ENCODE results near the gene HOXC10.

The HOXC10 gene

GRCh38 chr12:54025499-54026405, 40.8 kb downstream of the HOXC10 start:
- TF ChIP-seq, protein P1, sequence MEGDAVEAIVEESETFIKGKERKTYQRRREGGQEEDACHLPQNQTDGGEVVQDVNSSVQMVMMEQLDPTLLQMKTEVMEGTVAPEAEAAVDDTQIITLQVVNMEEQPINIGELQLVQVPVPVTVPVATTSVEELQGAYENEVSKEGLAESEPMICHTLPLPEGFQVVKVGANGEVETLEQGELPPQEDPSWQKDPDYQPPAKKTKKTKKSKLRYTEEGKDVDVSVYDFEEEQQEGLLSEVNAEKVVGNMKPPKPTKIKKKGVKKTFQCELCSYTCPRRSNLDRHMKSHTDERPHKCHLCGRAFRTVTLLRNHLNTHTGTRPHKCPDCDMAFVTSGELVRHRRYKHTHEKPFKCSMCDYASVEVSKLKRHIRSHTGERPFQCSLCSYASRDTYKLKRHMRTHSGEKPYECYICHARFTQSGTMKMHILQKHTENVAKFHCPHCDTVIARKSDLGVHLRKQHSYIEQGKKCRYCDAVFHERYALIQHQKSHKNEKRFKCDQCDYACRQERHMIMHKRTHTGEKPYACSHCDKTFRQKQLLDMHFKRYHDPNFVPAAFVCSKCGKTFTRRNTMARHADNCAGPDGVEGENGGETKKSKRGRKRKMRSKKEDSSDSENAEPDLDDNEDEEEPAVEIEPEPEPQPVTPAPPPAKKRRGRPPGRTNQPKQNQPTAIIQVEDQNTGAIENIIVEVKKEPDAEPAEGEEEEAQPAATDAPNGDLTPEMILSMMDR (IDR thresholded peaks at IDR 0.05; ENCODE audit: low read depth, low read length, missing control alignments) = no peak
- in situ Hi-C loops (cut with HindIII; ENCODE audit: low sequenced_read_pairs) = no loop called here
- H3K4me3 ChIP-seq (ENCODE audit: low read depth, low read length) = no peak overlapping the region
- no peak for DNase-seq (ENCODE audit: low read depth)

DNA sequence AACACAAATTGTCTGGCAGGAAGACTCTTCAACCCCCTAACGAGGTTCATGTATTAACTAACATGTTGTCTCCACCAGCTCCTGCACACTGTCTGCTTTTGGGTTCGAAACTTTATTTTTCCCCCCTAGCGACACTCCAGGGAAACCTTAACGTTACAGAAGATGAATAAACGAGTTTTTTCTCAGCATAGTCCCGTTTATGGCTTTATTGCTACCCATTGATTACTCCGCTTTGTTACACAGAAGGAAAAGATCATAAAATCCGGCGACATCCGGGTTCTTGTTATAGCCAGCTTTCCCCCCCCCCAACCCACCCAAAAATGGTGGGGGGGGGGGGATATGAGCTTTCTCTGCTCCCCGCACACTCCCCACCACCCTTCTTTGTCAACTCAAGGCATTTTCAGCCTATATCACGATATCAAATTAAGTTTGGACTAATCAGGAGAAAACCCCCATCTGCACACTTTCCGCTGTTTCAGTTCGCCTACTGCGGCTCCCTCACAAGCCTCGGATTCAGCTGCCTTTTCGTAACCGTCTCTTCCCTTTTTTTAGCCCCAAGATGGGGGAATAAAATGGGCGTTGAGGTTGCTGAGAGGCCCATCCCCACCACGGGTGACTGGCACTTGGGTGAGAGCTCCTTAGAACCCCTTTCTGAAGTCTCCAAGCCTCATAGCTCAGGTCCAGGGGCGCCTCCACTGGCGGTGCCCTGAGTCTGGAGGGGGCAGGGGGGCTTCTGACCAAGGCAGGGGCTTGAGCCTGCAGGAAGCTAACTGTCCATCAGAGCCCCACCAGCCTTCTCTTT, 41.9 kb downstream of the HOXC10 start:
- H3K4me3 ChIP-seq (ENCODE audit: low read depth, low read length) = no peak overlapping the region
- no peak for DNase-seq (ENCODE audit: low read depth)
- in situ Hi-C loops (cut with HindIII; ENCODE audit: low sequenced_read_pairs) = no loop called here
- TF ChIP-seq, protein P1 (IDR thresholded peaks at IDR 0.05; ENCODE audit: low read depth, low read length, missing control alignments) = no peak

DNA sequence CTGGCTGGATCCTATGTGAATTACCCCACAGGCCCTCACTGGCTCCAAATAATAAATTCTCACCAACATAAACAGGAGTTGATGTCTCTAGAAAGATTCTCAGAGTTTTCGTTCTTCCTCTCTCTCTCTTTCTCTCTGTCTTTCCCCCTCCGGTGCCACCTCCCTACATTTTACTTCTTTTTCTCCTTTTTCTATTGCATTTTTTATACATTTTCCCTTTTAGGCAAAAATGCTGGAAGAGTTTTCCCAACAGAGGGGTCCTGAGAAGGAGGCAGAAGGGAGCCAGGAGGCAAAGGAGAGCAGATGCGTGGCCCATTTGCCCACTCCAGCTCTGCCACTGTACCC, 42.5 kb downstream of the HOXC10 start:
- in situ Hi-C loops (cut with HindIII; ENCODE audit: low sequenced_read_pairs) = no loop called here
- DNase-seq (ENCODE audit: low read depth) = no peak
- TF ChIP-seq, protein P1 (IDR thresholded peaks at IDR 0.05; ENCODE audit: low read depth, low read length, missing control alignments) = no peak
- no peak overlapping the region for H3K4me3 ChIP-seq (ENCODE audit: low read depth, low read length)

GRCh38 chr12:54028314-54029201, 43.6 kb downstream of the HOXC10 start, which contains the start of gene HOXC6:
Gene HOXC6, plus strand, starts transcription at chr12:54028440. Its CDS starts 82 bp downstream, at chr12:54028522.
- no peak within 1 kb of the TSS for H3K4me3 ChIP-seq (ENCODE audit: low read depth, low read length)
- in situ Hi-C loops (cut with HindIII; ENCODE audit: low sequenced_read_pairs) = no loop called here
- no peak for DNase-seq (ENCODE audit: low read depth)
- TF ChIP-seq, protein P1 (IDR thresholded peaks at IDR 0.05; ENCODE audit: low read depth, low read length, missing control alignments) = no peak

GRCh38 chr12:54029529-54030441, 44.8 kb downstream of the HOXC10 start:
- in situ Hi-C loops (cut with HindIII; ENCODE audit: low sequenced_read_pairs) = no loop called here
- H3K4me3 ChIP-seq (ENCODE audit: low read depth, low read length) = no peak overlapping the region
- TF ChIP-seq, protein P1 (IDR thresholded peaks at IDR 0.05; ENCODE audit: low read depth, low read length, missing control alignments) = no peak
- no peak for DNase-seq (ENCODE audit: low read depth)

All from astrocyte of the cerebellum (primary cell).